H9 (cell line): ENCODE measurements around the gene HTRA1. TPM values are rescaled to one million over a fixed set of nuclear protein-coding genes. Genes with fewer than 3 reads are reported as not detected.

Experiments used
- DNase-seq: peaks from one replicate; pipeline ENCODE4 v3.0.0-alpha.2; 2017
- H2AFZ ChIP-seq: one replicate; pipeline ENCODE4 v1.6.1; 2013; ENCODE audit warnings: mild to moderate bottlenecking, low read length, control low read depth, moderate library complexity
- H2AK5ac ChIP-seq: 2 replicates; pipeline ENCODE4 v1.6.1; 2013; ENCODE audit warnings: low read length, control low read depth, mixed read lengths; ENCODE audit not compliant: insufficient read length
- H2BK120ac ChIP-seq: one replicate; pipeline ENCODE4 v1.6.1; 2013; ENCODE audit warnings: low read depth, mild to moderate bottlenecking, low read length, control low read depth, inconsistent platforms; ENCODE audit not compliant: poor library complexity, severe bottlenecking
- H2BK12ac ChIP-seq: 2 replicates; pipeline ENCODE4 v1.6.1; 2013; ENCODE audit warnings: low read length, control low read depth, mixed read lengths, low read depth; ENCODE audit not compliant: insufficient read length
- H2BK15ac ChIP-seq: 2 replicates; pipeline ENCODE4 v1.6.1; 2013; ENCODE audit warnings: low read depth, low read length, control low read depth
- H2BK20ac ChIP-seq: one replicate; pipeline ENCODE4 v1.6.1; 2013; ENCODE audit warnings: low read depth, mild to moderate bottlenecking, low read length, control low read depth, inconsistent platforms; ENCODE audit not compliant: poor library complexity, severe bottlenecking
- H2BK5ac ChIP-seq: 2 replicates; pipeline ENCODE4 v1.6.1; 2013; ENCODE audit warnings: low read length, control low read depth, mixed read lengths; ENCODE audit not compliant: insufficient read length
- H3K14ac ChIP-seq: 2 replicates; pipeline ENCODE4 v1.6.1; 2013; ENCODE audit warnings: low read length, control low read depth; ENCODE audit not compliant: insufficient read depth
- H3K18ac ChIP-seq: 2 replicates; pipeline ENCODE4 v1.6.1; 2013; ENCODE audit warnings: low read depth, mild to moderate bottlenecking, mixed read lengths, low read length, control low read depth; ENCODE audit not compliant: insufficient read length
- H3K23ac ChIP-seq: 2 replicates; pipeline ENCODE4 v1.6.1; 2013; ENCODE audit warnings: low read length, control low read depth, mixed read lengths, low read depth; ENCODE audit not compliant: insufficient read length
- H3K23me2 ChIP-seq: 2 replicates; pipeline ENCODE4 v1.6.1; 2013; ENCODE audit warnings: low read depth, mild to moderate bottlenecking, mixed read lengths, low read length, control low read depth; ENCODE audit not compliant: insufficient read length, poor library complexity, severe bottlenecking
- H3K27ac ChIP-seq: 2 replicates; pipeline ENCODE4 v1.5.1; 2013; ENCODE audit warnings: low read length, control low read depth, mixed read lengths, low read depth; ENCODE audit not compliant: insufficient read length
- H3K27me3 ChIP-seq: 2 replicates; pipeline ENCODE4 v1.6.1; 2013; ENCODE audit warnings: low read length, control low read depth, inconsistent platforms; ENCODE audit not compliant: insufficient read depth
- H3K4ac ChIP-seq: 2 replicates; pipeline ENCODE4 v1.6.1; 2013; ENCODE audit warnings: low read depth, mild to moderate bottlenecking, control low read depth, inconsistent platforms, low read length, moderate library complexity
- H3K4me1 ChIP-seq: 2 replicates; pipeline ENCODE4 v1.6.1; 2013; ENCODE audit warnings: low read length, control low read depth, inconsistent platforms; ENCODE audit not compliant: insufficient read depth
- H3K4me2 ChIP-seq: 2 replicates; pipeline ENCODE4 v1.6.1; 2013; ENCODE audit warnings: low read length, control low read depth, mixed read lengths; ENCODE audit not compliant: insufficient read length, insufficient read depth
- H3K56ac ChIP-seq: 2 replicates; pipeline ENCODE4 v1.6.1; 2013; ENCODE audit warnings: low read depth, mild to moderate bottlenecking, mixed read lengths, low read length, control low read depth; ENCODE audit not compliant: insufficient read length
- H3K79me1 ChIP-seq: 2 replicates; pipeline ENCODE4 v1.6.1; 2013; ENCODE audit warnings: low read depth, mild to moderate bottlenecking, moderate library complexity, low read length, control low read depth, inconsistent platforms; ENCODE audit not compliant: insufficient read depth, poor library complexity, severe bottlenecking
- H3K79me2 ChIP-seq: 2 replicates; pipeline ENCODE4 v1.6.1; 2013; ENCODE audit warnings: low read length, control low read depth, inconsistent platforms; ENCODE audit not compliant: insufficient read depth
- H3K9ac ChIP-seq: 2 replicates; pipeline ENCODE4 v1.6.1; 2013; ENCODE audit warnings: low read length, control low read depth, mixed read lengths; ENCODE audit not compliant: insufficient read length; ENCODE audit errors: extremely low read depth
- H3K9me3 ChIP-seq: one replicate; pipeline ENCODE4 v1.6.1; 2013; ENCODE audit warnings: low read depth, low read length, inconsistent platforms; ENCODE audit not compliant: control insufficient read depth
- H3T11ph ChIP-seq: one replicate; pipeline ENCODE4 v1.6.1; 2013; ENCODE audit warnings: mild to moderate bottlenecking, low read length, control low read depth, inconsistent platforms
- H4K20me1 ChIP-seq: one replicate; pipeline ENCODE4 v1.6.1; 2013; ENCODE audit not compliant: control insufficient read depth, insufficient read length, insufficient read depth
- H4K5ac ChIP-seq: 2 replicates; pipeline ENCODE4 v1.6.1; 2013; ENCODE audit warnings: low read depth, mild to moderate bottlenecking, mixed read lengths, low read length, control low read depth; ENCODE audit not compliant: insufficient read length
- H4K8ac ChIP-seq: replicated peaks from 2 replicates; pipeline ENCODE4 v1.6.1; 2013; ENCODE audit warnings: low read length, control low read depth, mixed read lengths, low read depth; ENCODE audit not compliant: insufficient read length
- H4K91ac ChIP-seq: 2 replicates; pipeline ENCODE4 v1.6.1; 2013; ENCODE audit warnings: low read depth, mild to moderate bottlenecking, moderate library complexity, mixed read lengths, low read length, control low read depth; ENCODE audit not compliant: insufficient read length
- H3K27ac Mint-ChIP-seq, 3 experiments: 2 replicates in 2 of 3; 3 replicates in 1 of 3; pipeline ENCODE4 v1.8.0; 2020 to 2021; ENCODE audit warnings: mixed read lengths in 3 of 3, mild to moderate bottlenecking in 1 of 3, moderate library complexity in 1 of 3
- H3K27me3 Mint-ChIP-seq: 2 replicates; pipeline ENCODE4 v1.8.0; 2021; ENCODE audit warnings: low read depth, mild to moderate bottlenecking, moderate library complexity, mixed read lengths
- H3K36me3 Mint-ChIP-seq, 3 experiments: 2 replicates in 2 of 3; 3 replicates in 1 of 3; pipeline ENCODE4 v1.8.0; 2020 to 2021; ENCODE audit warnings: low read depth in 3 of 3, mixed read lengths in 3 of 3; ENCODE audit not compliant: insufficient read depth in 1 of 3
- H3K4me1 Mint-ChIP-seq, 2 experiments: 2 replicates each; pipeline ENCODE4 v1.8.0; 2020; ENCODE audit warnings: mixed read lengths in 2 of 2
- H3K4me3 Mint-ChIP-seq, 2 experiments: 2 replicates in 1 of 2; 3 replicates in 1 of 2; pipeline ENCODE4 v1.8.0; 2020 to 2021; ENCODE audit warnings: mild to moderate bottlenecking in 2 of 2, mixed read lengths in 2 of 2, moderate library complexity in 1 of 2
- H3K9me3 Mint-ChIP-seq, 2 experiments: 2 replicates in 1 of 2; 3 replicates in 1 of 2; pipeline ENCODE4 v1.8.0; 2020; ENCODE audit warnings: mild to moderate bottlenecking in 2 of 2, mixed read lengths in 2 of 2, moderate library complexity in 1 of 2
- CTCF ChIP-seq: fragments of 200-600 bp; sonication (generic); conservative IDR thresholded peaks from 3 replicates; pipeline ENCODE4 v1.8.0; 2021; ENCODE audit warnings: antibody characterized with exemption, mild to moderate bottlenecking
- WGBS: extraction: QIAGEN DNeasy Blood & Tissue Kit; methylation state at CpG from one replicate; pipeline ENCODE4 v1.1.7; 2013; ENCODE audit warnings: missing lambda C conversion rate, low lambda C conversion rate, mixed read lengths; ENCODE audit not compliant: insufficient read length; ENCODE audit errors: extremely low coverage; 5-methylcytosine and 5-hydroxymethylcytosine counted together
- total RNA-seq: library from RNA; stranded (reverse); gene quantifications from 2 replicates; pipeline ENCODE4 v1.2.1, GENCODE V29; 2021

The HTRA1 gene
- total RNA-seq, 1 experiment from 2014 or later: 11.1 TPM

DNA sequence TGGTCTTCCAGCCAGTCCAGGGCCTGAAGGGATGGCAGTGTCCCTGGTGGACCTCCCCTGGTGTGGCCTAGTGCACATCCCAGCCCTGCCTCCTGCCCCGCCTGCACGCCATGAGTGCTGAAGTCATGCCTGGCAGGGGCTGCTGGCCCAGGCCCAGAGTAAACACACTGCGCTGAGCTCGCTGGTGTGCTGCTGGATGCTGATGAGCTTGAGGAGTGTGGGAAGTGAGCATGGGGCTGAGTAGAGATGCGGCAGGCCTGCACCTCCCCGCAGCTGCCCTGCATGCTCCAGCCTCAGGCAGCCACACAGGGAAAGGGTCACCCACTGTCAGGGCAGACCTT lies 43.2 kb downstream of the HTRA1 start:
- Histone ChIP-seq H3K79me2 (no peaks in the 10 kb centered on the region), H3K27ac (no peak overlapping the region), H2AK5ac (no peak overlapping the region), H3K27me3 (no peaks in the 10 kb centered on the region), H2BK12ac (no peak overlapping the region), H2BK20ac (no peak overlapping the region), H3K4ac (no peak overlapping the region), H4K20me1 (no peaks in the 10 kb centered on the region), H3K14ac (no peak overlapping the region; the same call in 1 of the 2 replicates), H2BK5ac (no peak overlapping the region), H4K91ac (no peak overlapping the region), H2BK15ac (no peak overlapping the region), H3K56ac (no peak overlapping the region), H3K4me2 (no peak overlapping the region), H3K23me2 (no peaks in the 10 kb centered on the region), H2BK120ac (no peak overlapping the region), H3K23ac (no peak overlapping the region), H2AFZ (no peak overlapping the region), H3K18ac (no peak overlapping the region), H3K9me3 (no peaks in the 10 kb centered on the region), H3K9ac (no peak overlapping the region), H4K5ac (no peak overlapping the region), H4K8ac (no peak overlapping the region), H3K79me1 (no peaks in the 10 kb centered on the region), H3K4me1 (no peaks in the 10 kb centered on the region), H3T11ph (no peak overlapping the region)
- peaks cover 0 to 1% (median 0%) of the 10 kb centered on the region in 3 experiments; a peak in 1 of 7 replicates for H3K36me3 Mint-ChIP-seq
- no peak for TF ChIP-seq CTCF
- WGBS: no CpG with 5 or more reads among the region's 6 CpGs
- 0 out of 4 replicates have a peak, but pooled peaks cover 0 to 8% of the 10 kb centered on the region in 2 experiments for H3K4me1 Mint-ChIP-seq
- peaks cover 2% of the 10 kb centered on the region; the same call in 1 of the 2 replicates for H3K27me3 Mint-ChIP-seq
- H3K27ac Mint-ChIP-seq: no peak overlapping the region; a peak in 1 of 7 replicates
- no peak for DNase-seq
- no peaks in the 10 kb centered on the region for H3K9me3 Mint-ChIP-seq
- H3K4me3 Mint-ChIP-seq: no peak overlapping the region
